K562 (cell line): ENCODE measurements around the gene MAPK8IP1. TPM values are rescaled to one million over a fixed set of nuclear protein-coding genes. Genes with fewer than 3 reads are reported as not detected.
"Not testable (repeated sequence)": the region's sequence is repeated elsewhere in the genome, so short reads cannot be mapped to it uniquely, and the experiment has no call there.

Source experiments
- ATAC-seq: fragments of 200-7000 bp; cut with Tn5 transposase; 3 replicates; pipeline ENCODE4 v1.9.1; 2020; ENCODE audit warnings: moderate library complexity
- BruUV-seq: library from RNA; stranded (reverse); fragments of 400-500 nt; replicated peaks from 2 replicates; lab custom pipeline; 2021; lab: Mats Ljungman, UMichigan
- CTCF ChIA-PET: fragments of 300-600 bp; formaldehyde crosslinking; extraction: SDS; loops from one replicate; lab custom pipeline; 2021; ENCODE audit warnings: low intra/inter-chr PET ratio; lab: Yijun Ruan, JAX
- POLR2A ChIA-PET: fragments of 300-600, 350-650 bp; sonication (Branson Sonifier 250); formaldehyde crosslinking; extraction: SDS; loops from one replicate; lab custom pipeline; 2021; ENCODE audit warnings: antibody characterized with exemption, inconsistent platforms; lab: Yijun Ruan, JAX
- DNase-seq, 4 experiments: peaks; one replicate each; pipeline versions ENCODE4 v3.0.0 to v3.0.0-alpha.2; 2011 to 2018; ENCODE audit warnings: low spot score in 3 of 4, mixed read lengths in 3 of 4; ENCODE audit errors: extremely low read depth in 1 of 4
- FAIRE-seq: peaks from 2 replicates; lab custom pipeline; 2011; peaks lifted over from hg19 to GRCh38; lab: Jason Lieb, UNC
- H2AFZ ChIP-seq: 2 replicates; pipeline ENCODE4 v1.6.0; 2011; ENCODE audit warnings: low read depth, low read length, control low read depth, inconsistent platforms
- H3K27ac ChIP-seq: fragments of 200-600 bp; 3 replicates; pipeline ENCODE4 v1.8.0; 2011; ENCODE audit warnings: low read depth, mild to moderate bottlenecking, control low read depth, inconsistent platforms, low read length, moderate library complexity, mixed read lengths; ENCODE audit errors: extremely low read depth
- H3K27me3 ChIP-seq, 2 experiments: fragments of 300-600 bp in 1 of 2; 2 replicates in 1 of 2; 3 replicates in 1 of 2; pipeline versions ENCODE4 v1.6.0 to v1.8.0; 2011; ENCODE audit warnings: inconsistent platforms in 2 of 2, low read length in 2 of 2, mild to moderate bottlenecking in 1 of 2, mixed read lengths in 1 of 2, moderate library complexity in 1 of 2; ENCODE audit not compliant: control insufficient read depth in 2 of 2, insufficient read depth in 2 of 2
- H3K36me3 ChIP-seq: fragments of 300-600 bp; 3 replicates; pipeline ENCODE4 v1.8.0; 2011; ENCODE audit warnings: mild to moderate bottlenecking, low read length, inconsistent platforms; ENCODE audit not compliant: control insufficient read depth, insufficient read depth
- H3K4me1 ChIP-seq, 2 experiments: fragments of 200-600 bp in 1 of 2; replicated peaks in 1 of 2; 2 replicates in 1 of 2; 3 replicates in 1 of 2; pipeline versions ENCODE4 v1.5.1 to v1.8.0; 2011; ENCODE audit warnings: inconsistent platforms in 2 of 2, low read length in 2 of 2, mild to moderate bottlenecking in 1 of 2, mixed read lengths in 1 of 2, moderate library complexity in 1 of 2; ENCODE audit not compliant: control insufficient read depth in 2 of 2, insufficient read depth in 2 of 2
- H3K4me2 ChIP-seq: 2 replicates; pipeline ENCODE4 v1.6.1; 2011; ENCODE audit warnings: low read length, control low read depth, inconsistent platforms, mixed read lengths; ENCODE audit not compliant: insufficient read depth
- H3K4me3 ChIP-seq: fragments of 200-600 bp; sonication (generic), shearing (Covaris generic); 2 replicates; pipeline ENCODE4 v1.5.1; 2016; ENCODE audit warnings: control low read depth, inconsistent platforms
- H3K79me2 ChIP-seq: fragments of 200-600 bp; 3 replicates; pipeline ENCODE4 v1.8.0; 2011; ENCODE audit warnings: low read length, inconsistent platforms; ENCODE audit not compliant: control insufficient read depth, insufficient read depth
- H3K9ac ChIP-seq, 2 experiments: 2 replicates each; pipeline versions ENCODE4 v1.6.0 to v1.6.1; 2011; ENCODE audit warnings: low read depth in 2 of 2, low read length in 2 of 2, control low read depth in 1 of 2, inconsistent platforms in 1 of 2, mild to moderate bottlenecking in 1 of 2, mixed read lengths in 1 of 2; ENCODE audit not compliant: insufficient read depth in 1 of 2
- H3K9me1 ChIP-seq: one replicate; pipeline ENCODE4 v1.6.0; 2011; ENCODE audit warnings: inconsistent platforms, mild to moderate bottlenecking, low read length, moderate library complexity; ENCODE audit not compliant: control insufficient read depth, insufficient read depth
- H3K9me3 ChIP-seq: replicated peaks from 2 replicates; pipeline ENCODE4 v1.5.1; 2011; ENCODE audit warnings: low read depth, low read length, inconsistent platforms; ENCODE audit not compliant: control insufficient read depth, insufficient read depth
- H4K20me1 ChIP-seq: replicated peaks from 2 replicates; pipeline ENCODE4 v1.6.1; 2011; ENCODE audit warnings: low read length, inconsistent platforms, mixed read lengths; ENCODE audit not compliant: control insufficient read depth, insufficient read depth
- CREB1 ChIP-seq, 2 experiments: sonication (generic) in 1 of 2; formaldehyde crosslinking in 1 of 2; IDR thresholded peaks; 2 replicates each; pipeline versions ENCODE4 v1.6.1 to v1.8.0; 2012 to 2022; ENCODE audit warnings: inconsistent platforms in 1 of 2, mild to moderate bottlenecking in 1 of 2, missing genetic modification reagents in 1 of 2, moderate library complexity in 1 of 2
- FIP1L1 ChIP-seq: fragments of 200-400 bp; formaldehyde crosslinking; IDR thresholded peaks from 2 replicates; pipeline ENCODE4 v1.6.1; 2018; ENCODE audit warnings: mild to moderate bottlenecking, low read depth, low read length; ENCODE audit not compliant: poor library complexity, severe bottlenecking
- FOXM1 ChIP-seq, 2 experiments: fragments of 450-650 bp in 1 of 2; sonication (generic) in 1 of 2; formaldehyde crosslinking in 1 of 2; IDR thresholded peaks; 2 replicates each; pipeline versions ENCODE4 v1.6.1 to v1.9.0; 2017 to 2022; ENCODE audit warnings: low read depth in 2 of 2, mild to moderate bottlenecking in 2 of 2, missing genetic modification reagents in 1 of 2, moderate library complexity in 1 of 2
- L3MBTL2 ChIP-seq: fragments of 450-650 bp; IDR thresholded peaks from 2 replicates; pipeline ENCODE4 v1.6.1; 2016; ENCODE audit warnings: mild to moderate bottlenecking, moderate library complexity
- NRF1 ChIP-seq, 2 experiments: fragments of 450-650 bp; IDR thresholded peaks in 1 of 2; conservative IDR thresholded peaks in 1 of 2; 2 replicates each; pipeline ENCODE4 v1.6.1; 2014; ENCODE audit warnings: mild to moderate bottlenecking in 2 of 2
- PHF8 ChIP-seq: fragments of 200-600 bp; sonication (generic); IDR thresholded peaks from 2 replicates; pipeline ENCODE4 v1.6.1; 2012; ENCODE audit warnings: mixed run types, mild to moderate bottlenecking, inconsistent platforms, low read length, moderate library complexity, borderline replicate concordance
- RB1 ChIP-seq: fragments of 450-650 bp; IDR thresholded peaks from 2 replicates; pipeline ENCODE4 v1.6.1; 2017; ENCODE audit warnings: low read depth, mild to moderate bottlenecking
- REST ChIP-seq, 2 experiments: fragments of 450-650 bp; formaldehyde crosslinking in 1 of 2; IDR thresholded peaks; 2 replicates each; pipeline versions ENCODE4 v1.4.0 to v1.6.1; 2014 to 2020; ENCODE audit warnings: mild to moderate bottlenecking in 2 of 2, borderline replicate concordance in 1 of 2, low read depth in 1 of 2
- STAG1 ChIP-seq: sonication (generic); formaldehyde crosslinking; IDR thresholded peaks from 2 replicates; pipeline ENCODE4 v1.5.0; 2020; ENCODE audit warnings: missing genetic modification reagents, borderline replicate concordance
- ZBTB7A ChIP-seq: IDR thresholded peaks from 2 replicates; pipeline ENCODE4 v1.6.1; 2011; ENCODE audit warnings: low read depth, mild to moderate bottlenecking, low read length, moderate library complexity, borderline replicate concordance; ENCODE audit not compliant: control insufficient read depth
- ZFX ChIP-seq: sonication (generic); formaldehyde crosslinking; IDR thresholded peaks from 2 replicates; pipeline ENCODE4 v1.8.0; 2022; ENCODE audit warnings: mild to moderate bottlenecking, missing genetic modification reagents, moderate library complexity
- WGBS: fragments of 100-300 bp; shearing (Covaris generic); methylation state at CpG from one replicate; pipeline ENCODE4 v1.1.6; 2016; ENCODE audit warnings: low coverage, mixed read lengths; ENCODE audit not compliant: insufficient coverage; ENCODE audit errors: missing lambda C conversion rate; 5-methylcytosine and 5-hydroxymethylcytosine counted together
- in situ Hi-C: fragments of 300-500 bp; cut with MboI; formaldehyde crosslinking; loops from 4 replicates; pipeline ENCODE4 v1.15.0; 2018; ENCODE audit warnings: inconsistent platforms, mixed read lengths
- intact Hi-C: fragments of 100-400 bp; cut with micrococcal nuclease; formaldehyde crosslinking; loops from 2 replicates; pipeline ENCODE4 v1.14.2; 2022
- polyA plus RNA-seq, 8 experiments: library from polyadenylated mRNA; depleted of rRNA in 4 of 8; stranded (reverse) in 5 of 8; unstranded in 3 of 8; fragments of >200 nt; fragmentation: Nextera tagmentation in 2 of 8; fragmentation: Illumina TruSeq in 1 of 8; extraction: Ambion mirVana in 2 of 8; extraction: Trizol in 1 of 8; gene quantifications; 2 replicates each; pipeline versions ENCODE4 v1.2.1 to v1.2.3, GENCODE V29; 2011 to 2014; ENCODE audit warnings: inconsistent platforms in 1 of 8, missing spikeins in 1 of 8
- total RNA-seq, 7 experiments: library from RNA; depleted of rRNA in 6 of 7; stranded (reverse); fragments of >200 nt in 6 of 7; fragmentation: Illumina TruSeq in 2 of 7; extraction: Trizol in 2 of 7; gene quantifications; 2 replicates each; pipeline versions ENCODE4 v1.2.1 to v1.2.3, GENCODE V29; 2011 to 2021; ENCODE audit warnings: low replicate concordance in 1 of 7

Gene MAPK8IP1
- total and polyA plus RNA-seq, 9 of the 15 experiments (the other 6 are each of a cell fraction or from before 2014, with no cell fraction given): 0.13 to 6.9 (median 2.5) TPM

- ATAC-seq (peak; percentile 50), DNase-seq (peak in 2 of 4 experiments; percentile 35 to 36)
- H3K79me2 ChIP-seq; intact Hi-C loops; H3K36me3 ChIP-seq; H3K9me1 ChIP-seq; BruUV-seq; H4K20me1 ChIP-seq; in situ Hi-C loops; H3K27ac ChIP-seq; CTCF ChIA-PET; FAIRE-seq; H3K9me3 ChIP-seq; H3K27me3 ChIP-seq; TF ChIP-seq REST (IDR thresholded peaks at IDR 0.05; ENCODE audit: borderline replicate concordance); FOXM1 (IDR thresholded peaks at IDR 0.05; ENCODE audit: low read depth); CREB1 (IDR thresholded peaks at IDR 0.05): not testable (repeated sequence)
- H3K9ac ChIP-seq: peak overlapping the region in 1 of 2 experiments; percentile 94; a peak in 3 of 4 replicates
- H3K4me3 ChIP-seq: peak overlapping the region; percentile 58
- WGBS: 7% methylated on average over 27 of the region's 59 CpGs
- H3K4me1 ChIP-seq: peaks cover 14 to 74% of the 10 kb centered on the region in 2 experiments
- peak overlapping the region; percentile 70 for H3K4me2 ChIP-seq
- peak overlapping the region; percentile 44 for H2AFZ ChIP-seq
- POLR2A ChIA-PET: interaction anchor here (1.0 to 1.6 kb wide), 3 partner anchors 10 to 18 kb away, joined by 4 to 5 read pairs (median 4); partner anchors contain the start of gene PEX16
- TF ChIP-seq REST (CRISPR knock-in tag; IDR thresholded peaks at IDR 0.05; ENCODE audit: low read depth) (0 out of 2 replicates have a peak, but pooled peaks have one; percentile 14), FOXM1 (CRISPR knock-in tag; IDR thresholded peaks at IDR 0.05; ENCODE audit: low read depth) (0 out of 2 replicates have a peak, but pooled peaks have one; percentile 23), L3MBTL2 (peak; percentile 45; the same call in 1 of the 2 replicates), ZFX (CRISPR knock-in tag) (peak; percentile 49; the same call in 1 of the 2 replicates), FIP1L1 (peak; percentile 16), RB1 (0 out of 2 replicates have a peak, but pooled peaks have one; percentile 14), PHF8 (peak; percentile 15; the same call in 1 of the 2 replicates), CREB1 (CRISPR knock-in tag; IDR thresholded peaks at IDR 0.05) (peak; percentile 36; the same call in 1 of the 2 replicates), STAG1 (0 out of 2 replicates have a peak, but pooled peaks have one; percentile 5), NRF1 (conservative IDR thresholded peaks at IDR 0.05 in 1 of 2, IDR thresholded peaks at IDR 0.05 in 1 of 2) (peak in 1 of 2 experiments; percentile 16; a peak in 1 of 4 replicates), ZBTB7A (0 out of 2 replicates have a peak, but pooled peaks have one; percentile 11)
Measured at GRCh38 chr11:45900175-45900800, 14.8 kb downstream of the MAPK8IP1 start.
